DOHH2 (cell line): ENCODE data around the gene C9orf78.

ENCODE experiments used
- CTCF ChIP-seq: fragments of 200-600 bp; sonication (generic); IDR thresholded peaks from one replicate; pipeline ENCODE4 v1.5.1; 2014; ENCODE audit warnings: antibody characterized with exemption, mild to moderate bottlenecking, low read depth, low read length; ENCODE audit not compliant: poor library complexity, severe bottlenecking
- EZH2phosphoT487 ChIP-seq: fragments of 200-600 bp; sonication (generic); IDR thresholded peaks from 2 replicates; pipeline ENCODE4 v1.6.1; 2017; ENCODE audit warnings: borderline replicate concordance, mild to moderate bottlenecking, antibody characterized with exemption, low read length, moderate library complexity, mixed read lengths

GRCh38 chr9:129860653-129861446 lies 25.8 kb upstream of the C9orf78 start:
- TF ChIP-seq CTCF: no peak
- no peak for TF ChIP-seq EZH2phosphoT487
